Measurements from ENCODE around the gene UNC93B1.

DNA sequence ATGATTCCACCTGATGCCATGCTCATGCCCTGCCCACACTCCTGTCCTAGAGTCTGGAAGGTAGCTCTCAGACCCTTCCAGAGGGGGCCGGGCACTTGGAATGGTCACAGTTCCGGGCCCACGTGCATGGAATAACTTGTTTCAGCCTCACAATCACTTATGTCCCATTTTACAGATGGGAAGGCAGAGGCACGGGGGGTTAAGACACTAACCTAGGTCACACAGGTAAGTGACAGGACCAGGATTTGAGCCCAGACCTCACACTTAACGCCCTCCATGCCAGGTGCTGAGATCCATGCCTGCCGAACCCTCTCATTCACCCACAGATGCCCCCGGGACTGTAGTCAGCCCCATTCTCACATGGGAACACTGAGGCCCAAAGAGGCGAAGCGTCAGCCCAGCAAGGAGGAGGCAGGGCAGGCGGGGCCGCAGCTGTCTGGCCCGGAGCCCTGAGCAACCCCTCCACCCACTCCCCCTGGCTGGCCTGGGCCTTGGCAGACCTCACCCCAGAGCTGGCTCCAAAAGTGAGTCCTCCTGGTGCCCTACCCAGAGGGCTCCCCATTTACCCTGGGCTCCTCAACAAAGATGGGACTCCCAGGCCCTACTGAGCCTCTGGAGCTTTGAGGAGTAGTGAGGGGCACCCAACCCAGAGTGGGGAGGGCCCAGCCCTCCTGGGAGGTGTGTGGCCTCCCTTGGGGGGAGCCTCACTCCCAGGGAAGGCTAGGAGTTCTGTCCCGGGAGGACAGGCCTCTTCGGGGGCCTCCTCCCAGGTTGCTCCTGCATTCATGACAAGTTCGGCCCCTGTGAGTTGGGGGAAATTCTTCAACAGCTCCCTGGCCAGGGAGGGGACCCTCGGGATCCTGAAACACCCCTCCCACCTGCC, 3.8 kb upstream of the UNC93B1 start:
- TF ChIP-seq, protein P1, sequence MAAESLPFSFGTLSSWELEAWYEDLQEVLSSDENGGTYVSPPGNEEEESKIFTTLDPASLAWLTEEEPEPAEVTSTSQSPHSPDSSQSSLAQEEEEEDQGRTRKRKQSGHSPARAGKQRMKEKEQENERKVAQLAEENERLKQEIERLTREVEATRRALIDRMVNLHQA (CRISPR knock-in tag; IDR thresholded peaks at IDR 0.05) = no peak
- TF ChIP-seq NR3C1 (CRISPR knock-in tag; IDR thresholded peaks at IDR 0.05) = no peak
- TF ChIP-seq, protein P2, sequence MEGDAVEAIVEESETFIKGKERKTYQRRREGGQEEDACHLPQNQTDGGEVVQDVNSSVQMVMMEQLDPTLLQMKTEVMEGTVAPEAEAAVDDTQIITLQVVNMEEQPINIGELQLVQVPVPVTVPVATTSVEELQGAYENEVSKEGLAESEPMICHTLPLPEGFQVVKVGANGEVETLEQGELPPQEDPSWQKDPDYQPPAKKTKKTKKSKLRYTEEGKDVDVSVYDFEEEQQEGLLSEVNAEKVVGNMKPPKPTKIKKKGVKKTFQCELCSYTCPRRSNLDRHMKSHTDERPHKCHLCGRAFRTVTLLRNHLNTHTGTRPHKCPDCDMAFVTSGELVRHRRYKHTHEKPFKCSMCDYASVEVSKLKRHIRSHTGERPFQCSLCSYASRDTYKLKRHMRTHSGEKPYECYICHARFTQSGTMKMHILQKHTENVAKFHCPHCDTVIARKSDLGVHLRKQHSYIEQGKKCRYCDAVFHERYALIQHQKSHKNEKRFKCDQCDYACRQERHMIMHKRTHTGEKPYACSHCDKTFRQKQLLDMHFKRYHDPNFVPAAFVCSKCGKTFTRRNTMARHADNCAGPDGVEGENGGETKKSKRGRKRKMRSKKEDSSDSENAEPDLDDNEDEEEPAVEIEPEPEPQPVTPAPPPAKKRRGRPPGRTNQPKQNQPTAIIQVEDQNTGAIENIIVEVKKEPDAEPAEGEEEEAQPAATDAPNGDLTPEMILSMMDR (CRISPR knock-in tag; IDR thresholded peaks at IDR 0.05) = no peak
- TF ChIP-seq NAIF1 (CRISPR knock-in tag; IDR thresholded peaks at IDR 0.05; ENCODE audit: borderline replicate concordance) = no peak
- no peak for TF ChIP-seq ZFP36 (IDR thresholded peaks at IDR 0.05; ENCODE audit: borderline replicate concordance, low read depth, low read length, partially characterized antibody)
- TF ChIP-seq GATAD2A (CRISPR knock-in tag; IDR thresholded peaks at IDR 0.05) = no peak
- no peak for TF ChIP-seq POLR2A (IDR thresholded peaks at IDR 0.05; ENCODE audit: insufficient read depth in 1 of 2, low read depth in 2 of 2, low read length in 2 of 2)
- no peak for TF ChIP-seq ZNF768 (CRISPR knock-in tag; IDR thresholded peaks at IDR 0.05)
